ENCODE results near the gene MPV17. TPM values are rescaled to one million over a fixed set of nuclear protein-coding genes. Genes with fewer than 3 reads are reported as not detected.

Gene MPV17
- total and polyA plus RNA-seq, 2 of the 13 experiments (the other 11 are each of a cell fraction or from before 2014, with no cell fraction given), result 48.9 to 129 TPM

DNA sequence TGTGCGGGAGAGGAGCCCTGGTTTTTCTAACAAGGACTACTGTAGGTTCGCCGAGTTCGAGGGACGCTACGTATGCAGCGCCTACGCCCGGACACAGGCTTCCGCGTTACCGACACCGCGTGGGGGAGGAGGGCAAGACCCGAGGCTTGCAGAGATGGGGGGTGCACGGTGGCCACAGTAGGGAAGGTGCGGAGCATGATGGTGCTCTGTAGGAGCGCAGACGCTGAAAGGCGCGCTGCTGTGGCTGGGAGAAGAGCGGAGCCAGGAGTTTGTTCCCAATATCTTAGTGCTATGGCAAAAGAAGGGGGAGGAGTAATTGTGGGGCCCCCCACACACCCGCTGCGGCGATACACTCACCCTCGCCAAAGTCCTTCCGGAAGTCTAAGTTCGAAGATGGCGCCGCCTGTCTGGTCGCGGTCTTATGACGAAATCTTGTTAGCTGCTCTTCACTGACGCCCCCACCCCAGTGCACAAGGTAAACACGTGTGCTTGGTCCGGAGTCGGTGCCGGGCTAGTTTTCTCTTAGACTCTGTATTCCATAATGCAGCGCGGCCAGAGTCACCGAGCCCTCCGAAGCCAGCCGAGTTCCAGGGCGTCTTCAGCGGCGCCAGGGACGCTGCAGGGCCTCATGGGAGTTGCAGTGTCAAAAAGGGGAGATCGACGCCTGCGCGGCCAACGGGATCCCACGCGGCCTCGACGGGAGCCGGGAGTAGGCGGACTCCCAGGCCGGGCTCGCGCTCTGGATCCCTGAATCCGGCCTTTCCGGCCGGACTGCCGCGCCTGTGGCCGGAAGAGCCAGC lies 33.7 kb upstream of the MPV17 start, which contains the start of gene GTF3C2 (continued):
- TF ChIP-seq ZNF337 (CRISPR knock-in tag; IDR thresholded peaks at IDR 0.05; ENCODE audit: borderline replicate concordance, low read depth) (no peak), ZNF343 (CRISPR knock-in tag; IDR thresholded peaks at IDR 0.05) (0 out of 2 replicates have a peak, but pooled peaks have one; percentile 68), MIER2 (CRISPR knock-in tag; IDR thresholded peaks at IDR 0.05) (peak; percentile 28; the same call in 1 of the 2 replicates), SP5 (CRISPR knock-in tag; IDR thresholded peaks at IDR 0.05; ENCODE audit: borderline replicate concordance, low read depth) (peak; percentile 83), ZNF263 (CRISPR knock-in tag; IDR thresholded peaks at IDR 0.05) (peak; percentile 58; the same call in 1 of the 2 replicates), SIN3B (IDR thresholded peaks at IDR 0.05; ENCODE audit: low read length) (peak; percentile 88), AHR (CRISPR knock-in tag; IDR thresholded peaks at IDR 0.05) (peak; percentile 71; the same call in 1 of the 2 replicates), MED13 (CRISPR knock-in tag; IDR thresholded peaks at IDR 0.05) (peak; percentile 66), ZNF225 (CRISPR knock-in tag; IDR thresholded peaks at IDR 0.05) (peak; percentile 79), KDM2A (CRISPR knock-in tag; IDR thresholded peaks at IDR 0.05; ENCODE audit: borderline replicate concordance, low read depth) (peak; percentile 80), ZNF274 (CRISPR knock-in tag; IDR thresholded peaks at IDR 0.05) (peak; percentile 58; the same call in 1 of the 2 replicates), RCOR2 (CRISPR knock-in tag; IDR thresholded peaks at IDR 0.05) (no peak), AKAP8 (CRISPR knock-in tag; IDR thresholded peaks at IDR 0.05) (no peak)
- TF ChIP-seq, protein P1, sequence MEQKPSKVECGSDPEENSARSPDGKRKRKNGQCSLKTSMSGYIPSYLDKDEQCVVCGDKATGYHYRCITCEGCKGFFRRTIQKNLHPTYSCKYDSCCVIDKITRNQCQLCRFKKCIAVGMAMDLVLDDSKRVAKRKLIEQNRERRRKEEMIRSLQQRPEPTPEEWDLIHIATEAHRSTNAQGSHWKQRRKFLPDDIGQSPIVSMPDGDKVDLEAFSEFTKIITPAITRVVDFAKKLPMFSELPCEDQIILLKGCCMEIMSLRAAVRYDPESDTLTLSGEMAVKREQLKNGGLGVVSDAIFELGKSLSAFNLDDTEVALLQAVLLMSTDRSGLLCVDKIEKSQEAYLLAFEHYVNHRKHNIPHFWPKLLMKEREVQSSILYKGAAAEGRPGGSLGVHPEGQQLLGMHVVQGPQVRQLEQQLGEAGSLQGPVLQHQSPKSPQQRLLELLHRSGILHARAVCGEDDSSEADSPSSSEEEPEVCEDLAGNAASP (CRISPR knock-in tag; IDR thresholded peaks at IDR 0.05; ENCODE audit: borderline replicate concordance), result peak; percentile 53; the same call in 1 of the 2 replicates
- TF ChIP-seq, protein P2, sequence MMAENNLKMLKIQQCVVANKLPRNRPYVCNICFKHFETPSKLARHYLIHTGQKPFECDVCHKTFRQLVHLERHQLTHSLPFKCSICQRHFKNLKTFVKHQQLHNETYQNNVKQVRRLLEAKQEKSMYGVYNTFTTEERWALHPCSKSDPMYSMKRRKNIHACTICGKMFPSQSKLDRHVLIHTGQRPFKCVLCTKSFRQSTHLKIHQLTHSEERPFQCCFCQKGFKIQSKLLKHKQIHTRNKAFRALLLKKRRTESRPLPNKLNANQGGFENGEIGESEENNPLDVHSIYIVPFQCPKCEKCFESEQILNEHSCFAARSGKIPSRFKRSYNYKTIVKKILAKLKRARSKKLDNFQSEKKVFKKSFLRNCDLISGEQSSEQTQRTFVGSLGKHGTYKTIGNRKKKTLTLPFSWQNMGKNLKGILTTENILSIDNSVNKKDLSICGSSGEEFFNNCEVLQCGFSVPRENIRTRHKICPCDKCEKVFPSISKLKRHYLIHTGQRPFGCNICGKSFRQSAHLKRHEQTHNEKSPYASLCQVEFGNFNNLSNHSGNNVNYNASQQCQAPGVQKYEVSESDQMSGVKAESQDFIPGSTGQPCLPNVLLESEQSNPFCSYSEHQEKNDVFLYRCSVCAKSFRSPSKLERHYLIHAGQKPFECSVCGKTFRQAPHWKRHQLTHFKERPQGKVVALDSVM (CRISPR knock-in tag; IDR thresholded peaks at IDR 0.05), result peak; percentile 78
- TF ChIP-seq, protein P3, sequence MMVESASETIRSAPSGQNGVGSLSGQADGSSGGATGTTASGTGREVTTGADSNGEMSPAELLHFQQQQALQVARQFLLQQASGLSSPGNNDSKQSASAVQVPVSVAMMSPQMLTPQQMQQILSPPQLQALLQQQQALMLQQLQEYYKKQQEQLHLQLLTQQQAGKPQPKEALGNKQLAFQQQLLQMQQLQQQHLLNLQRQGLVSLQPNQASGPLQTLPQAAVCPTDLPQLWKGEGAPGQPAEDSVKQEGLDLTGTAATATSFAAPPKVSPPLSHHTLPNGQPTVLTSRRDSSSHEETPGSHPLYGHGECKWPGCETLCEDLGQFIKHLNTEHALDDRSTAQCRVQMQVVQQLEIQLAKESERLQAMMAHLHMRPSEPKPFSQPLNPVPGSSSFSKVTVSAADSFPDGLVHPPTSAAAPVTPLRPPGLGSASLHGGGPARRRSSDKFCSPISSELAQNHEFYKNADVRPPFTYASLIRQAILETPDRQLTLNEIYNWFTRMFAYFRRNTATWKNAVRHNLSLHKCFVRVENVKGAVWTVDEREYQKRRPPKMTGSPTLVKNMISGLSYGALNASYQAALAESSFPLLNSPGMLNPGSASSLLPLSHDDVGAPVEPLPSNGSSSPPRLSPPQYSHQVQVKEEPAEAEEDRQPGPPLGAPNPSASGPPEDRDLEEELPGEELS (CRISPR knock-in tag; IDR thresholded peaks at IDR 0.05), result peak; percentile 79
- TF ChIP-seq, protein P4, sequence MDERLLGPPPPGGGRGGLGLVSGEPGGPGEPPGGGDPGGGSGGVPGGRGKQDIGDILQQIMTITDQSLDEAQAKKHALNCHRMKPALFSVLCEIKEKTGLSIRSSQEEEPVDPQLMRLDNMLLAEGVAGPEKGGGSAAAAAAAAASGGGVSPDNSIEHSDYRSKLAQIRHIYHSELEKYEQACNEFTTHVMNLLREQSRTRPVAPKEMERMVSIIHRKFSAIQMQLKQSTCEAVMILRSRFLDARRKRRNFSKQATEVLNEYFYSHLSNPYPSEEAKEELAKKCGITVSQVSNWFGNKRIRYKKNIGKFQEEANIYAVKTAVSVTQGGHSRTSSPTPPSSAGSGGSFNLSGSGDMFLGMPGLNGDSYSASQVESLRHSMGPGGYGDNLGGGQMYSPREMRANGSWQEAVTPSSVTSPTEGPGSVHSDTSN (CRISPR knock-in tag; IDR thresholded peaks at IDR 0.05), result no peak
- TF ChIP-seq, protein P5, sequence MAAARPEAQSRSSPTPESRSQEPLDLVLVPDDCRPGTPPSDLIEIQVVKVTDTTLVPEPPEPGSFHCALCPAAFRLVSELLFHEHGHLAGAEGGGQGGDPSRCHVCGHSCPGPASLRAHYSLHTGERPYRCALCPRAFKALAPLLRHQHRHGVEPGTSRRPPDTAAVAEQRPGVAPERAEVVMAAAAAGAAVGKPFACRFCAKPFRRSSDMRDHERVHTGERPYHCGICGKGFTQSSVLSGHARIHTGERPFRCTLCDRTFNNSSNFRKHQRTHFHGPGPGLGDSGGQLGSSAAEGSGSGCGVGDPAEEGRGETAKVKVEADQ (CRISPR knock-in tag; IDR thresholded peaks at IDR 0.05; ENCODE audit: borderline replicate concordance), result no peak
- TF ChIP-seq, protein P6, sequence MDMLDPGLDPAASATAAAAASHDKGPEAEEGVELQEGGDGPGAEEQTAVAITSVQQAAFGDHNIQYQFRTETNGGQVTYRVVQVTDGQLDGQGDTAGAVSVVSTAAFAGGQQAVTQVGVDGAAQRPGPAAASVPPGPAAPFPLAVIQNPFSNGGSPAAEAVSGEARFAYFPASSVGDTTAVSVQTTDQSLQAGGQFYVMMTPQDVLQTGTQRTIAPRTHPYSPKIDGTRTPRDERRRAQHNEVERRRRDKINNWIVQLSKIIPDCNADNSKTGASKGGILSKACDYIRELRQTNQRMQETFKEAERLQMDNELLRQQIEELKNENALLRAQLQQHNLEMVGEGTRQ (IDR thresholded peaks at IDR 0.05; ENCODE audit: low read depth, low read length), result no peak
- TF ChIP-seq, protein P6 (CRISPR knock-in tag; IDR thresholded peaks at IDR 0.05; ENCODE audit: borderline replicate concordance), result peak; percentile 66; the same call in 1 of the 2 replicates

Data from HepG2 (cell line).